Suprapubic skin (tissue), 4 donors: ENCODE measurements around the gene GUCY1B1. TPM values are rescaled to one million over a fixed set of nuclear protein-coding genes. Genes with fewer than 3 reads are reported as not detected.

Experiments used
- DNase-seq, 2 donors: peaks; one replicate each; pipeline ENCODE4 v3.0.0-alpha.2; 2019; ENCODE audit warnings: low spot score in 2 of 2
- H3K27ac ChIP-seq: fragments of 200-600 bp; sonication (generic); one replicate; pipeline ENCODE4 v1.5.1; 2019
- H3K27me3 ChIP-seq: fragments of 200-600 bp; sonication (generic); one replicate; pipeline ENCODE4 v1.5.1; 2019
- H3K36me3 ChIP-seq: fragments of 200-600 bp; sonication (generic); one replicate; pipeline ENCODE4 v1.5.1; 2019
- H3K4me1 ChIP-seq: fragments of 200-600 bp; sonication (generic); one replicate; pipeline ENCODE4 v1.5.1; 2019
- H3K4me3 ChIP-seq: fragments of 200-600 bp; sonication (generic); one replicate; pipeline ENCODE4 v1.5.1; 2019; ENCODE audit warnings: mild to moderate bottlenecking
- H3K9me3 ChIP-seq: fragments of 200-600 bp; sonication (generic); one replicate; pipeline ENCODE4 v1.5.1; 2019
- CTCF ChIP-seq, 2 donors: fragments of 200-600 bp in 1 of 2; fragments of 450-650 bp in 1 of 2; sonication (generic) in 1 of 2; IDR thresholded peaks; one replicate each; pipeline ENCODE4 v1.5.1; 2016 to 2019; ENCODE audit warnings: antibody characterized with exemption in 2 of 2, mild to moderate bottlenecking in 1 of 2, moderate library complexity in 1 of 2
- EP300 ChIP-seq: sonication (generic); formaldehyde crosslinking; IDR thresholded peaks from one replicate; pipeline ENCODE4 v1.6.1; 2017; ENCODE audit warnings: antibody characterized with exemption
- POLR2A ChIP-seq, 2 donors: fragments of 450-650 bp; IDR thresholded peaks; one replicate each; pipeline ENCODE4 v1.6.1; 2017; ENCODE audit warnings: antibody characterized with exemption in 2 of 2, mild to moderate bottlenecking in 2 of 2, moderate library complexity in 2 of 2
- POLR2AphosphoS5 ChIP-seq, 3 donors: sonication (generic); formaldehyde crosslinking; IDR thresholded peaks; one replicate each; pipeline ENCODE4 v1.6.1; 2017; ENCODE audit warnings: antibody characterized with exemption in 3 of 3
- WGBS: methylation state at CpG from one replicate; pipeline ENCODE4 v1.1.5; 2018; 5-methylcytosine and 5-hydroxymethylcytosine counted together
- total RNA-seq, 4 donors: library from RNA; depleted of rRNA; stranded (reverse); fragments of >200 nt; gene quantifications; one replicate each; pipeline ENCODE4 v1.1.0, GENCODE V29; 2016

Gene GUCY1B1
- total RNA-seq, 4 donors from 2014 or later, result 2.0 to 8.1 (median 4.3) TPM

- no peaks in the 10 kb centered on the region for H3K27me3 ChIP-seq
- TF ChIP-seq CTCF (IDR thresholded peaks at IDR 0.05), result no peak
- TF ChIP-seq POLR2AphosphoS5 (IDR thresholded peaks at IDR 0.05), result no peak
- no peak for TF ChIP-seq EP300
- TF ChIP-seq POLR2A (IDR thresholded peaks at IDR 0.05), result no peak
- no peak overlapping the region for H3K27ac ChIP-seq
- H3K4me1 ChIP-seq, result no peaks in the 10 kb centered on the region
- no peaks in the 10 kb centered on the region for H3K36me3 ChIP-seq
- H3K4me3 ChIP-seq, result no peak overlapping the region
- 78% methylated on average over 2 of the region's 2 CpGs for WGBS
- DNase-seq, result no peak
- no peaks in the 10 kb centered on the region for H3K9me3 ChIP-seq
These were observed 10.8 kb upstream of the GUCY1B1 start for GRCh38 chr4:155748039-155748438.

GRCh38 chr4:155749041-155749440, 9.8 kb upstream of the GUCY1B1 start:
- no peak for DNase-seq
- TF ChIP-seq POLR2AphosphoS5 (IDR thresholded peaks at IDR 0.05) (no peak), EP300 (no peak), CTCF (IDR thresholded peaks at IDR 0.05) (no peak), POLR2A (IDR thresholded peaks at IDR 0.05) (no peak)
- 94% methylated on average over 5 of the region's 5 CpGs for WGBS
- no peaks in the 10 kb centered on the region for H3K27me3 ChIP-seq
- no peak overlapping the region for H3K4me3 ChIP-seq
- no peaks in the 10 kb centered on the region for H3K9me3 ChIP-seq
- H3K36me3 ChIP-seq, result no peaks in the 10 kb centered on the region
- no peak overlapping the region for H3K27ac ChIP-seq
- H3K4me1 ChIP-seq, result no peaks in the 10 kb centered on the region

- DNase-seq, result no peak
- H3K4me1 ChIP-seq, result no peaks in the 10 kb centered on the region
- no peaks in the 10 kb centered on the region for H3K36me3 ChIP-seq
- H3K27me3 ChIP-seq, result no peaks in the 10 kb centered on the region
- no peaks in the 10 kb centered on the region for H3K9me3 ChIP-seq
- WGBS, result 88% methylated on average over 5 of the region's 5 CpGs
- no peak overlapping the region for H3K27ac ChIP-seq
- H3K4me3 ChIP-seq, result no peak overlapping the region
- TF ChIP-seq EP300 (no peak), POLR2AphosphoS5 (IDR thresholded peaks at IDR 0.05) (no peak), CTCF (IDR thresholded peaks at IDR 0.05) (no peak), POLR2A (IDR thresholded peaks at IDR 0.05) (no peak)
These were observed 7.3 kb upstream of the GUCY1B1 start for GRCh38 chr4:155751569-155751968.

- Histone ChIP-seq H3K36me3 (no peaks in the 10 kb centered on the region), H3K9me3 (no peaks in the 10 kb centered on the region), H3K4me3 (no peak overlapping the region), H3K27ac (no peak overlapping the region), H3K27me3 (peaks cover 11% of the 10 kb centered on the region), H3K4me1 (peaks cover 16% of the 10 kb centered on the region)
- no peak for DNase-seq
- TF ChIP-seq POLR2AphosphoS5 (IDR thresholded peaks at IDR 0.05) (no peak), EP300 (no peak), POLR2A (IDR thresholded peaks at IDR 0.05) (no peak), CTCF (IDR thresholded peaks at IDR 0.05) (no peak)
- 95% methylated on average over 1 of the region's 1 CpG for WGBS
These were observed 1.0 kb upstream of the GUCY1B1 start for GRCh38 chr4:155757745-155758265.

GRCh38 chr4:155759372-155760252, 791 bp downstream of the GUCY1B1 start:
- WGBS, result under 1% methylated on average over 26 of the region's 77 CpGs
- no peaks in the 10 kb centered on the region for H3K9me3 ChIP-seq
- H3K27ac ChIP-seq, result peak overlapping the region; percentile 84
- peak; percentile 62 to 80 for DNase-seq
- no peaks in the 10 kb centered on the region for H3K36me3 ChIP-seq
- H3K4me1 ChIP-seq, result peaks cover 16% of the 10 kb centered on the region
- peaks cover 11% of the 10 kb centered on the region for H3K27me3 ChIP-seq
- H3K4me3 ChIP-seq, result peak overlapping the region; percentile 75
- TF ChIP-seq CTCF (IDR thresholded peaks at IDR 0.05), result no peak
- TF ChIP-seq POLR2AphosphoS5 (IDR thresholded peaks at IDR 0.05), result no peak
- no peak for TF ChIP-seq EP300
- TF ChIP-seq POLR2A (IDR thresholded peaks at IDR 0.05), result no peak
